D721Med (cell line): ENCODE measurements around the gene TTC33.

Experiments used
- DNase-seq: peaks from one replicate; pipeline ENCODE4 v3.0.0; 2011; ENCODE audit warnings: low spot score; ENCODE audit not compliant: insufficient read length
- FAIRE-seq: peaks from 2 replicates; lab custom pipeline; 2011; peaks lifted over from hg19 to GRCh38; lab: Jason Lieb, UNC
- CTCF ChIP-seq: IDR thresholded peaks from 2 replicates; pipeline ENCODE4 v1.5.1; 2012; ENCODE audit warnings: mild to moderate bottlenecking, control low read depth; ENCODE audit not compliant: insufficient read depth; ENCODE audit errors: missing control alignments

TTC33 gene

GRCh38 chr5:40511801-40512200 lies 244.0 kb downstream of the TTC33 start:
- FAIRE-seq (no peak), DNase-seq (no peak)
- no peak for TF ChIP-seq CTCF

GRCh38 chr5:40507095-40507494 lies 248.7 kb downstream of the TTC33 start:
- no peak for DNase-seq
- TF ChIP-seq CTCF = no peak
- FAIRE-seq = no peak

- TF ChIP-seq CTCF = no peak
- FAIRE-seq = no peak
- DNase-seq = no peak
These were observed 250.7 kb downstream of the TTC33 start for GRCh38 chr5:40505031-40505430.

GRCh38 chr5:40503439-40503838 lies 252.3 kb downstream of the TTC33 start:
- no peak for TF ChIP-seq CTCF
- DNase-seq (no peak), FAIRE-seq (no peak)

GRCh38 chr5:40502736-40503135 lies 253.0 kb downstream of the TTC33 start:
- no peak for DNase-seq
- TF ChIP-seq CTCF = no peak

GRCh38 chr5:40501711-40502444 lies 253.9 kb downstream of the TTC33 start:
- DNase-seq (no peak), FAIRE-seq (no peak)
- TF ChIP-seq CTCF = no peak

More at GRCh38 chr5:40502736-40503135, 253.0 kb downstream of the TTC33 start:
- no peak for FAIRE-seq

- DNase-seq = no peak
These were observed 256.1 kb downstream of the TTC33 start for GRCh38 chr5:40499518-40500273.

More at GRCh38 chr5:40499518-40500273, 256.1 kb downstream of the TTC33 start:
- TF ChIP-seq CTCF = no peak
- no peak for FAIRE-seq
